OCI-LY7 (cell line): ENCODE results near the gene USPL1. TPM values are rescaled to one million over a fixed set of nuclear protein-coding genes. Genes with fewer than 3 reads are reported as not detected.

ENCODE experiments used
- BruUV-seq: library from RNA; stranded (reverse); fragments of 400-500 nt; replicated peaks from 2 replicates; lab custom pipeline; 2021; lab: Mats Ljungman, UMichigan
- CTCF ChIA-PET: fragments of 300-600 bp; sonication (Branson Sonifier 250); formaldehyde crosslinking; loops from one replicate; lab custom pipeline; 2022; ENCODE audit warnings: antibody characterized with exemption; ENCODE audit not compliant: unreplicated experiment; lab: Charles Lee
- POLR2A ChIA-PET: fragments of 300-600 bp; sonication (Branson Sonifier 250); formaldehyde crosslinking; loops from one replicate; lab custom pipeline; 2022; ENCODE audit warnings: antibody characterized with exemption; lab: Charles Lee
- DNase-seq: peaks from one replicate; pipeline ENCODE4 v3.0.0-alpha.2; 2015; ENCODE audit warnings: low spot score
- H2AFZ ChIP-seq: fragments of 200-600 bp; sonication (generic), shearing (Covaris generic); 2 replicates; pipeline ENCODE4 v1.6.1; 2014; ENCODE audit warnings: mild to moderate bottlenecking, antibody characterized with exemption, low read length, moderate library complexity
- H3K27ac ChIP-seq: fragments of 200-600 bp; sonication (generic); 2 replicates; pipeline ENCODE4 v1.5.1; 2014; ENCODE audit warnings: mixed run types, low read depth, mild to moderate bottlenecking, moderate library complexity, low read length, inconsistent platforms; ENCODE audit not compliant: poor library complexity, severe bottlenecking
- H3K36me3 ChIP-seq: fragments of 200-600 bp; sonication (generic); 2 replicates; pipeline ENCODE4 v1.6.1; 2014; ENCODE audit warnings: mild to moderate bottlenecking, antibody characterized with exemption, low read length, moderate library complexity, mixed read lengths; ENCODE audit not compliant: insufficient read depth
- H3K4me1 ChIP-seq: fragments of 200-600 bp; sonication (generic); 2 replicates; pipeline ENCODE4 v1.5.1; 2014; ENCODE audit warnings: mild to moderate bottlenecking, low read length; ENCODE audit not compliant: insufficient read depth, poor library complexity, severe bottlenecking
- H3K4me2 ChIP-seq: fragments of 200-600 bp; sonication (generic); 2 replicates; pipeline ENCODE4 v1.6.1; 2014; ENCODE audit warnings: mild to moderate bottlenecking, low read length
- H3K4me3 ChIP-seq: fragments of 200-600 bp; sonication (generic); 2 replicates; pipeline ENCODE4 v1.5.1; 2014; ENCODE audit warnings: mild to moderate bottlenecking, low read depth, low read length; ENCODE audit not compliant: poor library complexity, severe bottlenecking
- H3K79me2 ChIP-seq: fragments of 200-600 bp; sonication (generic); 2 replicates; pipeline ENCODE4 v1.6.1; 2016; ENCODE audit warnings: low read depth, mild to moderate bottlenecking, low read length, moderate library complexity, mixed read lengths; ENCODE audit not compliant: insufficient read depth
- H3K9me2 ChIP-seq: fragments of 200-600 bp; sonication (generic); 2 replicates; pipeline ENCODE4 v1.6.1; 2016; ENCODE audit warnings: mild to moderate bottlenecking, low read length, mixed read lengths; ENCODE audit not compliant: insufficient read depth
- H3K9me3 ChIP-seq: fragments of 200-600 bp; sonication (generic); 2 replicates; pipeline ENCODE4 v1.6.1; 2014; ENCODE audit warnings: mild to moderate bottlenecking, mixed run types, low read length, mixed read lengths
- H4K20me1 ChIP-seq: fragments of 200-600 bp; sonication (generic); 2 replicates; pipeline ENCODE4 v1.6.1; 2014; ENCODE audit warnings: mild to moderate bottlenecking, antibody characterized with exemption, low read length, moderate library complexity, mixed read lengths; ENCODE audit not compliant: insufficient read depth
- EZH2phosphoT487 ChIP-seq: fragments of 200-600 bp; sonication (generic); IDR thresholded peaks from 2 replicates; pipeline ENCODE4 v1.6.1; 2018; ENCODE audit warnings: low read depth, borderline replicate concordance, mild to moderate bottlenecking, mixed run types, antibody characterized with exemption, low read length, moderate library complexity, mixed read lengths
- intact Hi-C: fragments of 100-400 bp; cut with micrococcal nuclease; formaldehyde crosslinking; loops from one replicate; pipeline ENCODE4 v1.10.0; 2022; ENCODE audit not compliant: unreplicated experiment
- total RNA-seq, 2 experiments: library from RNA; depleted of rRNA in 1 of 2; stranded (reverse); fragments of >200 nt in 1 of 2; shearing (Covaris generic) in 1 of 2; gene quantifications; 2 replicates each; pipeline ENCODE4 v1.2.3, GENCODE V29; 2014 to 2022
- TF ChIP-seq, protein P1 (sequence below): fragments of 200-600 bp; sonication (generic); conservative IDR thresholded peaks from 2 replicates; pipeline ENCODE4 v1.5.1; 2014; ENCODE audit warnings: mild to moderate bottlenecking, antibody characterized with exemption, low read length, moderate library complexity, mixed read lengths

Gene USPL1
- total RNA-seq, 2 experiments from 2014 or later, result 19.2 to 21.9 TPM

DNA sequence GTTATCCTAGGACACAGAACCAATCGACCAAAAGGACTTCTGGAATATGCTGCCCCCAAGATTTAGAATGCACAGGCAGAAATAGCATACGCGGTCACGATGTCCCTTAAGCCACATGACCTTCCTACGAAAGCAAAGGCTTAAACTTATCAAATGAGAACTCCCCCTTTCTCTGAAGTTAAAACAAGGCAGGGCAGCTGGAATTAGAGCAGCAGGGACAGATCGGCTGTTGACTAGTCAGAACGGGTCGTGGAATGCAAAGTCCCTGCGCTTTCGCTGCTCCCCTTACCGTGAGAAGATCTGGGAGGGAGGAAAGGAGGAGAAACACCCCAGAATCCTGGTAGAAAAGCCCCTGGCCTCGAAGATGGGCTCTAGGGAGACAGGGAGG is 799 bp upstream of the USPL1 start:
- Histone ChIP-seq H3K4me2 (peak overlapping the region; percentile 92), H3K4me3 (peak overlapping the region; percentile 73), H3K36me3 (peaks cover 18% of the 10 kb centered on the region), H2AFZ (peak overlapping the region; percentile 49), H3K27ac (peak overlapping the region; percentile 92), H3K9me3 (no peaks in the 10 kb centered on the region), H3K79me2 (peaks cover 84% of the 10 kb centered on the region), H3K9me2 (no peaks in the 10 kb centered on the region), H4K20me1 (peaks cover 26% of the 10 kb centered on the region), H3K4me1 (peaks cover 49% of the 10 kb centered on the region)
- TF ChIP-seq, protein P1, sequence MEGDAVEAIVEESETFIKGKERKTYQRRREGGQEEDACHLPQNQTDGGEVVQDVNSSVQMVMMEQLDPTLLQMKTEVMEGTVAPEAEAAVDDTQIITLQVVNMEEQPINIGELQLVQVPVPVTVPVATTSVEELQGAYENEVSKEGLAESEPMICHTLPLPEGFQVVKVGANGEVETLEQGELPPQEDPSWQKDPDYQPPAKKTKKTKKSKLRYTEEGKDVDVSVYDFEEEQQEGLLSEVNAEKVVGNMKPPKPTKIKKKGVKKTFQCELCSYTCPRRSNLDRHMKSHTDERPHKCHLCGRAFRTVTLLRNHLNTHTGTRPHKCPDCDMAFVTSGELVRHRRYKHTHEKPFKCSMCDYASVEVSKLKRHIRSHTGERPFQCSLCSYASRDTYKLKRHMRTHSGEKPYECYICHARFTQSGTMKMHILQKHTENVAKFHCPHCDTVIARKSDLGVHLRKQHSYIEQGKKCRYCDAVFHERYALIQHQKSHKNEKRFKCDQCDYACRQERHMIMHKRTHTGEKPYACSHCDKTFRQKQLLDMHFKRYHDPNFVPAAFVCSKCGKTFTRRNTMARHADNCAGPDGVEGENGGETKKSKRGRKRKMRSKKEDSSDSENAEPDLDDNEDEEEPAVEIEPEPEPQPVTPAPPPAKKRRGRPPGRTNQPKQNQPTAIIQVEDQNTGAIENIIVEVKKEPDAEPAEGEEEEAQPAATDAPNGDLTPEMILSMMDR, result no peak
- no TSS peak for BruUV-seq
- peak; percentile 82 for DNase-seq
- CTCF ChIA-PET, result interaction anchor here (1.0 to 1.1 kb wide), 2 partner anchors 9 to 19 kb away, joined by 3 read pairs; no protein-coding TSS in a partner anchor
- intact Hi-C loops, result loop anchor here (1.0 to 10.0 kb wide), 10 partner anchors 45 to 1182 kb away; partner anchors contain the start of genes HSPH1, KATNAL1 and SLC7A1
- POLR2A ChIA-PET, result interaction anchor here (0.9 to 2.9 kb wide), 8 partner anchors 9 to 263 kb away, joined by 3 to 24 read pairs (median 6); no protein-coding TSS in a partner anchor

DNA sequence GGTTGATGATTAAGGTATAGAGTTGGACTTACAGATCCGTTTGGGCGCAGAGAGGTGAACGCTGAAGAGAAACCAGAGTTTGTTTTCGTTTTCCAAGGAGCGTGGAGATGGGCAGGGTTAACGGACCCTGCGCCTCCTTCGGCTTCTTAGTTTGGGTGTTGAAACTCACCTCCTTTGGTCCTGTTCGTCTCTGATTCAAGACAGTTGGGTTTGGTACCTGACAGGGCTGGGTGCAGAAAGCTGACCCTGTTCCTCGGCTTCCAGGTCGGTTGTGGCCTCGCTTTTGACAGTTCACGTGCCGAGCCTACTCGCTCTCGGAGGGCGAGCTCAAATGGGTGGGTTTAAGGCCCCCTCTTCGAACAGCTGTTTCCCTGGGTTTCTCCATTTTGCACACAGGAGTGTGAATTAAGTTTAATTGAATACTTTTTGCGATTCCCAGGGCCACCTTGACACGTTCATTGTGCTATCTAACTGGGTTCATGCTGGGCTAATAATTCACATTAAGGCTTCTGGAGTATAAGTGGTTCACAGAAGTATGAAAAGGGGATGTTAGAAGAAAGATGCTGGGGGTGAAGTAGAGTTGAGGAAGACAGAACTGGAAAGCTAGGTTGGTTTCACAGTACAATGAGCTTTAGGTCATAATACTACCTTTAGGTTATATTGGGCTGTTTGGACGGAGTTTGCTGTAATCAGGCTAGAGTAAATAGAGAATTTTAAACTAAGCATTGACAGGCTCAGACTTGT is 638 bp downstream of the USPL1 start:
- Histone ChIP-seq H3K9me2 (no peaks in the 10 kb centered on the region), H3K4me3 (peak overlapping the region; percentile 73), H3K4me1 (peaks cover 35% of the 10 kb centered on the region), H3K9me3 (no peaks in the 10 kb centered on the region), H2AFZ (peak overlapping the region; percentile 63), H3K36me3 (peaks cover 33% of the 10 kb centered on the region), H3K79me2 (peaks cover 93% of the 10 kb centered on the region), H3K4me2 (peak overlapping the region; percentile 71), H4K20me1 (peaks cover 26% of the 10 kb centered on the region), H3K27ac (peak overlapping the region; percentile 65)
- intact Hi-C loops, result loop anchor here (5.0 to 10.0 kb wide), 6 partner anchors 44 to 1184 kb away; partner anchors contain the start of genes HSPH1 and SLC7A1
- POLR2A ChIA-PET, result interaction anchor here (0.5 to 2.0 kb wide), 8 partner anchors 9 to 264 kb away, joined by 3 to 7 read pairs (median 4); no protein-coding TSS in a partner anchor
- TSS peak; percentile 53 for BruUV-seq
- CTCF ChIA-PET, result interaction anchor here (0.6 kb wide), 1 partner anchor 187 kb away, joined by 3 read pairs; no protein-coding TSS in a partner anchor
- TF ChIP-seq, protein P1, result no peak
- TF ChIP-seq EZH2phosphoT487, result no peak
- peak; percentile 52 for DNase-seq
